GM21367 (cell line): ENCODE results near the gene IL15RA.
"Not testable (repeated sequence)": the region's sequence is repeated elsewhere in the genome, so short reads cannot be mapped to it uniquely, and the experiment has no call there.

Experiments used
- ATAC-seq: cut with Tn5 transposase; IDR thresholded peaks from one replicate; pipeline ENCODE4 v1.9.1; 2021; ENCODE audit not compliant: unreplicated experiment

IL15RA gene

GRCh38 chr10:5970527-5970926 lies 6.8 kb downstream of the IL15RA start:
- no peak for ATAC-seq

GRCh38 chr10:5970066-5970465 lies 7.3 kb downstream of the IL15RA start:
- ATAC-seq, result no peak

DNA sequence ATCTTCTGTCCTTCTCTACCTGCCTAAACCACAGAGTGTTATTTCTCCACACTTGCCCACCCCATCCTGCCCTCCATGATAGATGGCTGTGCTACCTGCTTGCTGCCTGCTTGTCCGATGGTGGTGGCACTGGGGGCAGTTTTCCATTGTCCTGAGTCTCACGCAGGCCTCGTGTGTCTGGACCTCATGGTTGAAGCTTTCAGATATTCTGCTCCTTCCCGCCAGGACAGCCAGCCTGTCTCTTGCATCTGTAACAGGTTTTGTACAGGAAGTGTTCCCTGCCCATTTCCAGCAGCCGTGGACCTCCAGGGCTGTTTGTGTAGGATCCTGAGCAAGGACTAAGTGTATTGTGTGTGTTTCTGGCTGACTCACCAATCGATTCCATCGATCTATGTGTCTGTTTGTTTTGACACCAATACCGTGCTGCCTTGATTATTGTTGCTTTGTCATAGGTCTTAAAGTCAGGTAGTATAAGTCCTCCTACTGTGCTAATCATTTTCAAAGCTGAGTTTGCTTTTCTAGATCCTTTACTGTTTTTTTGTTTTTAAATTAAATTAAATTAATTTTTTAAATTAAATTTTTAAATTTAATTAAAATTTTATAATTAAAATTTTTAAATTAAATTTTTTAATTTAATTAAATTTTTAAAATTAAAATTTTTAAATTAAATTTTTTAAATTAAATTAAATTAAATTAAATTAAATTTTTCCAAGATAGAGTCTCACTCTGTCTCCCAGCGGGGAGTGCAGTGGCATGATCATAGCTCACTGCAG lies 8.5 kb downstream of the IL15RA start:
- no peak for ATAC-seq

- ATAC-seq, result no peak
Measured at GRCh38 chr10:5968037-5968680, 9.2 kb downstream of the IL15RA start.

GRCh38 chr10:5965266-5965665 lies 12.1 kb downstream of the IL15RA start:
- ATAC-seq, result no peak

DNA sequence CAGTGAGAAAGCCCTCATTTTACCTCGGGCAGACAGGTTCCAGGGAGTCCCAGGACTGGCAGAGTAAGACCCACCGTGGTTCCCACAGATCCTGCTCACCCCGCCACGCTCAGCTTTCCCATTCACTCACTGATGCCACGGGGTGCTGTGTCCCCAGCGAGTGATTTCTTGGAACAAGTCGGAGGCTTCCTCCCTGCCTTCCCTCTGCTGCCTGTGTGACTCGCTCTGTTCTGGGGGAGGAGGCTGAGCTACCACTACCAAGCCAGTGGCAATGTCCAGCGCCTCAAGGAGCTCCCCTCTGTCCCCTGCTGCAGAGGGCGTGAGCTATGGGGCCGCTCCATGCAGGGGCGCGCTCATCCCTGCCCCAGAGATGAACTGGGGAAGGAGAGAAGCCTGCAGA lies 12.6 kb downstream of the IL15RA start:
- no peak for ATAC-seq

DNA sequence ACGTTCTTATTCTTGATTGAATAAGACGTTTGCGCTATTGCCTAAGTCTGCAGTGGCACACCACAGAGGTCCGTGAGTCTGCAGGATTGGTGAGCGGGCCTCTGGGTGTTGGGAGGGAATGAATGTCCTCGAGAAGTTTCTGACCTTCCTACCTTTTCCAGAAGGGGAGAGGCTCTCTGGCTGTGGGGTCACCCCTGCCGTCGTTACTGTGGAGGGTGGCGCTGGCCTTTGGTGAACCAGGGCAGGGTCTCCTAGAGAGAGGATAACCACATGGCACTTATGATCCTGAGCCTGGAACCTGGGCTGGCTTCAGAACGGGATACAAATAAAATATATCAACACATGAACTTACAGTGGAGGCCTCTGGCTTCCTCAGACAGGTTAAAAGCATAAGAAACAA lies 13.8 kb downstream of the IL15RA start:
- ATAC-seq, result no peak

GRCh38 chr10:5963071-5963470 lies 14.3 kb downstream of the IL15RA start:
- ATAC-seq, result no peak

- not testable (repeated sequence) for ATAC-seq
Measured at GRCh38 chr10:5962358-5962940, 14.9 kb downstream of the IL15RA start.

DNA sequence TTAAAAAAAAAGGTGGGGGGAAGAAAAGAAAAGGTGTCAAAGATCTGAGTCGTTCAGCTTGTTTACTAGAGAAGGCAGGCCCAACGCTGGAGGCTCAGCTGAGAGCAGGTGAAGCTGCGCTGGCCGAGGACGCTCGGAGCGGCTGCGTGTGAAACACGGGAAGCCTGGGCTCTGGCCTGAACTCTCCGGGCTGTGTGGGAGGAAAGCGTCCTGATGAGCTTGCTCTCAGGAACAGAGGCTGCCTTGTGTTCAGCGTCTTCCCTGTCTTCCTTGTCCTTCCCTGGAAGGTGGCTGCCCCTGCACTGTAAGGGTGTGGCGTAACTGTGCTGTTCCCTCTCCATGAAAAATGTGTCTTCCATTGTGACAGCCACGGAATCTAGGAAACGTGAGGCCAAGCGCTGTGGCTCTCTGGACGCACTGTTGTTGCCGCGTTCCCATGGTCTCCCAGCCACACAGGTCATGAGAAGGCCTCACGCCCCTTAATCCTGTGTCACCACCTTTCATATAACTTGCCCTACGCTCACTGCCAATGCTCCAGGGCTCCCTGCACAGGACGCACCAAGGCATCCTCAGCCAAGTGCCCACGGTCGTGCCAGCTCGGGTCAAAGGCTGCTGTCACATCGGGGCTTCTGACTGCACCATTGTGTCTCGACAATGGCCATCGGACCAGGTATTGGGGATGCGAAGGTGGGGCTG lies 15.8 kb downstream of the IL15RA start:
- ATAC-seq, result no peak

GRCh38 chr10:5960973-5961275 lies 16.4 kb downstream of the IL15RA start:
- not testable (repeated sequence) for ATAC-seq

GRCh38 chr10:5960070-5960972 lies 17.0 kb downstream of the IL15RA start:
- ATAC-seq, result no peak

- ATAC-seq, result no peak
Measured at GRCh38 chr10:5959581-5960069, 17.7 kb downstream of the IL15RA start.

DNA sequence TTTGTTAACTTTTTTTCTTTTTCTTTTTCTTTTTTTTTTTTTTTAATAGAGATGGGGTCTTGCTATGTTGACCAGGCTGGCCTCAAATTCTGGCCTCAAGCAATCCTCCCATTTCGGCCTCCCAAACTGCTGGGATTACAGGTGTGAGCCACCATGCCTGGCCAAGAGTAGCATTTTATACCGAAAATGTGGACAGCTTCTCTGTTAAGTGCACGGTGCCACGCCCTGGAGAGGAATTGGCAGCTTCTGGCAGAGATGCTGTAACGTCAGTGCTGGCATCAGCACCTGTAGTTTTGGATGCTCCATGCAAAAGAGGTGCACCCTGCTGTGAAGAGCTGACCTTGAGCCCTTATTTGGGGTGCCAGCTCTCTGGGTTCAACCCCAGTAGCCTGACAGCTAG lies 18.2 kb downstream of the IL15RA start:
- ATAC-seq, result no peak

DNA sequence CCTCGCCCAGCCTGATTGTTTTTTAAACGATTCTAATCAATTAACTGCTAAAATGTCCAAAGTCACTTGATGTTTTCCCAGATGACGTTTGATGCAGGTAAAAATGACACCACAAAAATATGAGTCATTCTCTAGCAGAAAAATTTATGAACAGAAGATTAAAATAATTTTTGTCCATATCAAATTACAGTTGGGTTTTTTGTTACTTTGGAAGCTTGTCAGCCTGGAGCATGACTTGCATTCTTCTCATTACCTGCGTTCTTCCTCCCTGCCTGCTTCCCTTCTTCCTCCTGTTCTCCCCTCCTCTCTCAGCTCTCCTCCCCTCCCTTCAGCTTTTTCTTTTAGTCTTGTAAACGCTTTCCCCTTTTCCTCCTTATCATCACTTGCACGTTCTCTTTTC lies 18.7 kb downstream of the IL15RA start:
- no peak for ATAC-seq

- ATAC-seq, result no peak
Measured at GRCh38 chr10:5958077-5958476, 19.3 kb downstream of the IL15RA start.

- ATAC-seq, result no peak
Measured at GRCh38 chr10:5956146-5956936, 21.0 kb downstream of the IL15RA start.

- ATAC-seq, result no peak
Measured at GRCh38 chr10:5953676-5954075, 23.7 kb downstream of the IL15RA start.

DNA sequence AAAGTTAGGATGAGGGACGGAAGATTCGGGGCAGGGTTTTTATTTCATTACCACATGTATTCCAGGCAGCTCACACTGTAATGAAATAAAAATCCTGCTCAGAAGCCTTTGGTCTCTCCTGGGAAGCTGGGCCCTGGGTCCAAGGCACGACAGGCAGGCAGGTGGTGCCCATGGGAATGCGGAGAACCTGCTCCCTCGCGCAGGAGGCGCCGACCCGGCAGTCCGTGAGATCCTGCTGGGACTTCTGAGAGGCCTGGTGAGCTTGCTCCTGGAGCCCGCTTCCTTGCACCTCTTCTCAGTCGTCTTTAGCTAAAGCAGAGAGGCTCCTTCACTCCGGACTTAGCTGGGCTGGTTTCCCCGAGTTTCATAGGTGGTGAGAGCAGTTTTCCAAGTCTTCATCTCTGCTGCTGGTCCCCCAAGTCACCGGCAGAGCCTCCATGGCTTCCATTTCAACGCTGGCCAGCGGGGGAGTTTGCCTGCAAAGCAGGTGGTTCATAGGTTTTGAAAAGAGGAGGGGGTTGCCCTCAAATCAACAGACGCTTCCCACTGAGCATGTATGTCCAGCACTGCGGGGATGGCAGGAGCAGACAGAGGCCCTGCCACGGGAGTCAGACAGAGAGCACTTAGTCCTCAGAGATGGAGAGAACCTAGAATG lies 24.5 kb downstream of the IL15RA start:
- ATAC-seq, result no peak
